ENCODE measurements around the gene MYLK. TPM values are rescaled to one million over a fixed set of nuclear protein-coding genes. Genes with fewer than 3 reads are reported as not detected.

MYLK gene
- total RNA-seq, 4 donors from 2014 or later, result 9.7 to 92.8 (median 32.5) TPM

GRCh38 chr3:123638936-123639689 lies 245.0 kb downstream of the MYLK start:
- no peak overlapping the region for H3K4me3 ChIP-seq (ENCODE audit: low read depth, poor library complexity, severe bottlenecking)
- TF ChIP-seq, protein P1, sequence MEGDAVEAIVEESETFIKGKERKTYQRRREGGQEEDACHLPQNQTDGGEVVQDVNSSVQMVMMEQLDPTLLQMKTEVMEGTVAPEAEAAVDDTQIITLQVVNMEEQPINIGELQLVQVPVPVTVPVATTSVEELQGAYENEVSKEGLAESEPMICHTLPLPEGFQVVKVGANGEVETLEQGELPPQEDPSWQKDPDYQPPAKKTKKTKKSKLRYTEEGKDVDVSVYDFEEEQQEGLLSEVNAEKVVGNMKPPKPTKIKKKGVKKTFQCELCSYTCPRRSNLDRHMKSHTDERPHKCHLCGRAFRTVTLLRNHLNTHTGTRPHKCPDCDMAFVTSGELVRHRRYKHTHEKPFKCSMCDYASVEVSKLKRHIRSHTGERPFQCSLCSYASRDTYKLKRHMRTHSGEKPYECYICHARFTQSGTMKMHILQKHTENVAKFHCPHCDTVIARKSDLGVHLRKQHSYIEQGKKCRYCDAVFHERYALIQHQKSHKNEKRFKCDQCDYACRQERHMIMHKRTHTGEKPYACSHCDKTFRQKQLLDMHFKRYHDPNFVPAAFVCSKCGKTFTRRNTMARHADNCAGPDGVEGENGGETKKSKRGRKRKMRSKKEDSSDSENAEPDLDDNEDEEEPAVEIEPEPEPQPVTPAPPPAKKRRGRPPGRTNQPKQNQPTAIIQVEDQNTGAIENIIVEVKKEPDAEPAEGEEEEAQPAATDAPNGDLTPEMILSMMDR (IDR thresholded peaks at IDR 0.05), result no peak
- no peak for TF ChIP-seq POLR2A (IDR thresholded peaks at IDR 0.05)
- intact Hi-C loops (cut with DNase I; ENCODE audit: low total_unique reads), result no loop called here
- WGBS, 2 donors, result 80 to 89% methylated on average over 12 to 14 of the region's 14 CpGs
- DNase-seq (ENCODE audit: low spot score in 2 of 2), result no peak

- TF ChIP-seq, protein P1 (IDR thresholded peaks at IDR 0.05), result no peak
- no peak for TF ChIP-seq POLR2A (IDR thresholded peaks at IDR 0.05)
- 80 to 100% methylated on average over 1 to 5 of the region's 5 CpGs for WGBS, 2 donors
- H3K4me3 ChIP-seq (ENCODE audit: low read depth, poor library complexity, severe bottlenecking), result no peak overlapping the region
- intact Hi-C loops (cut with DNase I; ENCODE audit: low total_unique reads), result no loop called here
- DNase-seq (ENCODE audit: low spot score in 2 of 2), result no peak
Measured at GRCh38 chr3:123637841-123638240, 246.3 kb downstream of the MYLK start.

DNA sequence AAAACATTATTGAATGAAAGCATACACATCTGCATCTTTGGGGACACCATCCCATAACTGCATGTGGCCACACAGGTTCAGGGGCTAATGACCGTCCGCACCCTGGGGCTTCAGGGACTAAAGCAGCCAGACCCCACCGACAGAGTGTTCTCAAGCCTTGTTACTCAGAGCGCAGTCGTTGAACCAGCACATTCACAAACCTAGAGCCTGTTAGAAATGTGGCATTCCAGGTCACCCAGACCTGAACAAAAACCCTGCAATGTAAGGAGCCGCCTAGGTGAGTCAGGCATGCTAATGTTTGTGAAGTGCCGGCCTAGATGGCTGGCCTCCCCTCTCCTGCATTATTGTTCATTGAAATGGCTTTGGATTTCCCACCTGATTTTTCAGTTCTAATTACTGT lies 247.0 kb downstream of the MYLK start:
- no peak overlapping the region for H3K4me3 ChIP-seq (ENCODE audit: low read depth, poor library complexity, severe bottlenecking)
- no peak for DNase-seq (ENCODE audit: low spot score in 2 of 2)
- intact Hi-C loops (cut with DNase I; ENCODE audit: low total_unique reads), result no loop called here
- TF ChIP-seq, protein P1 (IDR thresholded peaks at IDR 0.05), result no peak
- no peak for TF ChIP-seq POLR2A (IDR thresholded peaks at IDR 0.05)
- 66 to 73% methylated on average over 7 of the region's 7 CpGs for WGBS, 2 donors

GRCh38 chr3:123636431-123636841 lies 247.7 kb downstream of the MYLK start:
- H3K4me3 ChIP-seq (ENCODE audit: low read depth, poor library complexity, severe bottlenecking), result no peak overlapping the region
- WGBS, 2 donors, result 65 to 74% methylated on average over 8 of the region's 8 CpGs
- TF ChIP-seq POLR2A (IDR thresholded peaks at IDR 0.05), result no peak
- TF ChIP-seq, protein P1 (IDR thresholded peaks at IDR 0.05), result no peak
- intact Hi-C loops (cut with DNase I; ENCODE audit: low total_unique reads), result no loop called here
- DNase-seq (ENCODE audit: low spot score in 2 of 2), result no peak

DNA sequence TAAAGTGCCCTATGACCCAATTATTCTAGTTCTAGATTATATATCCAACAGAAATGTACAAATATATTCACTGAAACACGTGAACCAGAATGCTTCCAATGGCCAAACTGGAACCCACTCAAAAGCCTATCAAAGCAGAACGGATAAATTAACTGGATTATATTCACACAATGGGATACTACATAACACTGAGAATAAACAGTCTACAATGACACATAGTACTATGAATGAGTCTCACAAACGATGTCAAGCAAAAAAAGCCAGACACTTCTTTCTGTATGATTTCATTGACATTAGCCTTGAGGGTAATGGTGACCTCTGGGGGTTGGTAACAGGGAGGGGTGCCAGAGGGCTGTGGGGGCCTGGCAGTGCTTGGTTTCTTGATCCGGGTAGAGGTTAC lies 248.4 kb downstream of the MYLK start:
- 49 to 57% methylated on average over 4 of the region's 4 CpGs for WGBS, 2 donors
- no peak overlapping the region for H3K4me3 ChIP-seq (ENCODE audit: low read depth, poor library complexity, severe bottlenecking)
- no peak for DNase-seq (ENCODE audit: low spot score in 2 of 2)
- intact Hi-C loops (cut with DNase I; ENCODE audit: low total_unique reads), result no loop called here
- no peak for TF ChIP-seq POLR2A (IDR thresholded peaks at IDR 0.05)
- TF ChIP-seq, protein P1 (IDR thresholded peaks at IDR 0.05), result no peak

DNA sequence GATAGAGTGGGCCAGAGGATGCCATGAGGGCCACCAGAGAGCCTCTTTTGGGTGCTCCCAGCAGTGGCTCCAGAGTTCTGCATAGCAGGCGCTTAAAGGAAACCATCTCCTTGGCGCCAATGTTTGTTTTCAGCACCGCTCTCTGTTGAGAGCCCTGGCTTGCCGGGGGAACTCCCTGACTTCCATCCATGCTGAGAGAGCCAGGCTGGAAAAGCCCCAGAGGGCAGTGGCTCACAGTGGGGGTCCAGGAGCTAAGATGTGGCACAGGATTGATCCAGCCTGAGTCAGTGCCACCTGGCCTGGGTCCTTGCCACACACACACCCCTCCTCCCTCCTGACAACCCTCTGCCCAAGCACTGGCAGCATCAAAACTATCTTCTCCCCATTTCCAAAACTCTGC lies 248.9 kb downstream of the MYLK start:
- no peak overlapping the region for H3K4me3 ChIP-seq (ENCODE audit: low read depth, poor library complexity, severe bottlenecking)
- WGBS, 2 donors, result 63% methylated on average over 4 of the region's 4 CpGs; no CpG with 5 or more reads in 1 of the 2 donors
- intact Hi-C loops (cut with DNase I; ENCODE audit: low total_unique reads), result no loop called here
- no peak for TF ChIP-seq POLR2A (IDR thresholded peaks at IDR 0.05)
- TF ChIP-seq, protein P1 (IDR thresholded peaks at IDR 0.05), result no peak
- no peak for DNase-seq (ENCODE audit: low spot score in 2 of 2)

All from lower leg skin (tissue), 4 donors.